Muscle layer of duodenum (tissue), 2 donors: ENCODE results near the gene PHACTR1.

Experiments used
- H3K27ac ChIP-seq: one replicate; pipeline ENCODE4 v1.7.0; 2013; ENCODE audit warnings: mild to moderate bottlenecking, low read length
- H3K27me3 ChIP-seq: one replicate; pipeline ENCODE4 v1.7.0; 2013; ENCODE audit warnings: low read depth, mild to moderate bottlenecking, control low read depth, low read length
- H3K36me3 ChIP-seq, 2 donors: one replicate each; pipeline ENCODE4 v1.7.0; 2013; ENCODE audit warnings: low read length in 2 of 2, control low read depth in 1 of 2, mild to moderate bottlenecking in 1 of 2; ENCODE audit not compliant: insufficient read depth in 2 of 2, control insufficient read depth in 1 of 2
- H3K4me1 ChIP-seq, 2 donors: one replicate each; pipeline ENCODE4 v1.7.0; 2013; ENCODE audit warnings: low read length in 2 of 2, mild to moderate bottlenecking in 2 of 2, control low read depth in 1 of 2, moderate library complexity in 1 of 2; ENCODE audit not compliant: insufficient read depth in 2 of 2, control insufficient read depth in 1 of 2
- H3K4me3 ChIP-seq, 2 donors: one replicate each; pipeline ENCODE4 v1.7.0; 2013; ENCODE audit warnings: low read length in 2 of 2, low read depth in 1 of 2, mild to moderate bottlenecking in 1 of 2
- H3K9me3 ChIP-seq, 2 donors: one replicate each; pipeline ENCODE4 v1.7.0; 2013; ENCODE audit warnings: low read length in 2 of 2, control low read depth in 1 of 2, mild to moderate bottlenecking in 1 of 2; ENCODE audit not compliant: control insufficient read depth in 1 of 2
- donor health status: healthy.

PHACTR1 gene

DNA sequence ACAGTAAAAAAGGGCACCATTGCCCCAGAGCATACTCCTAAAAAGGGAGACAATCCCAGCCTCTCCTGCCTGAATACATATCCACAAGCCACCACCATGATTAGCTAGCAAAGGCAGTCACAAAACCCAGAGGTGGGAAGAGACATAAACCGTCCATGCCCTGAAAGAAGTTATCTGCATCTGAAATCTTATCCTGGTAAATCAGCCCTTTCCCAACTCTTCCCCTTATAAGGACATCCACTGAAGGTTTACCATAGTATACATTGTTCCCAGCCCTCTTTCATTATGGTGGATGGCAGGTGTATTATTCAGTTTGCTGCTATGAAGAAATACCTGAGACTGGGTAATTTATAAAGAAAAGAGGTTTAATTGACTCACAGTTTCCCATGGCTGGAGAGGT is 516.5 kb downstream of the PHACTR1 start:
- Histone ChIP-seq H3K4me3 (no peak overlapping the region), H3K27me3 (no peaks in the 10 kb centered on the region), H3K36me3 (peaks cover 0 to 4% of the 10 kb centered on the region in 2 donors), H3K27ac (no peak overlapping the region), H3K4me1 (no peaks in the 10 kb centered on the region), H3K9me3 (no peaks in the 10 kb centered on the region)

DNA sequence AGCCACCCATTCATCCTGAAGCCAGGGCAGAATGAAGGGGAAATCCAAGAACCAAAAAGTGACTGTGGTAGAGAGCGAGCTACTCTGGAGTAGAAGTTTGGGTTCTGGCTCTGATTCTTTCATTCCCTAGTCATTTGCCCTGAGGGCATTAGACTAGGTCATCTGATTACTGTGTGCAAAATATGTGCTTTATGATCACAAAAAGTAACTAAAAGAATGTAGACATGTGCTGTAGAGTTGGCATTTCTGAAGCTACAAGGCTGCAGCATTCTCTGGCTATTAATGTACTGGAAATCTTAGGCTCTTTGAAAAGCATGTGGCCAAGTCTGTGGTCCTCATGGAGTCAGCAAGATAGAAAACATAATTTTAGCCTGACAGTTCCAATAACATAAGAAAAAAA is 517.6 kb downstream of the PHACTR1 start:
- peaks cover 0 to 4% of the 10 kb centered on the region in 2 donors for H3K36me3 ChIP-seq
- no peaks in the 10 kb centered on the region for H3K9me3 ChIP-seq
- no peak overlapping the region for H3K4me3 ChIP-seq
- H3K4me1 ChIP-seq: no peaks in the 10 kb centered on the region
- H3K27ac ChIP-seq: no peak overlapping the region
- no peaks in the 10 kb centered on the region for H3K27me3 ChIP-seq

DNA sequence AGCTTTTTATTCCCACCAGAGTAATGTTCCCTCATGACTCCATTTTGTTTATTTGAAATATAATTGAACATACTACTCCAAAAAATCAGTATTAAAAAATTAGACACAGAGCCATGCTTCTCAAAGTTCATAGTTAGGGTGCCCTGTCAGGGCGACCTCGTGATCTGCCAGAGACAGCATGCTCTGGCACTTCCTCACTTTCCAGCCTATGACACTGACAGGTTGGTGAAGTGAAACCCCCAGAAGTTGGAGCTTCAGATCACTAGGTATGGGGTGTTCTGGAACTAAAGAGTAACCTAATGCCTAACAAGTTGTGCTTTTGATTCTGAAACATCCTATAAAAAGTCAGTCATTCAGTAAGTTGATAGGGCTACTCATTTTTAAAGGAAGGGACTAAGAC is 518.8 kb downstream of the PHACTR1 start:
- Histone ChIP-seq H3K4me1 (no peaks in the 10 kb centered on the region), H3K36me3 (peaks cover 0 to 4% of the 10 kb centered on the region in 2 donors), H3K9me3 (no peaks in the 10 kb centered on the region), H3K27ac (no peak overlapping the region), H3K27me3 (no peaks in the 10 kb centered on the region), H3K4me3 (no peak overlapping the region)

DNA sequence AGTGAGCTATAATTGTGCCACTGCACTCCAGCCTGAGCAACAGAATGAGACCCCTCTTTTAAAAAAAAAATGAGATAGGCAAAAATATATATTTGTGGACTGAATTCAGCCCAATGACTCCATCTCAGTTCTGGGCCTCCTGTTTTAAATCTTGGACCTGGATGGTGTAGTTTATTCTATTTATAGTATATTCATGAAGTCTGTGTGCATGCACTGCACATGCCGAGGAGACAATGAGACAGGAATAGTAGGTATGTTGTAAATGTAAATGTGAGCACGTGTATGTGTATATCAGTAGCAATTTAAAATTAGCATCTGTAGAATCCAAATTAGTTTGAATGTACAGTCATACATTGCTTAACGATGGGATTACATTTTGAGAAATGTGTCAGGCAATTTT is 520.8 kb downstream of the PHACTR1 start:
- no peaks in the 10 kb centered on the region for H3K27me3 ChIP-seq
- no peak overlapping the region for H3K27ac ChIP-seq
- H3K9me3 ChIP-seq: no peaks in the 10 kb centered on the region
- H3K4me1 ChIP-seq: no peaks in the 10 kb centered on the region
- no peak overlapping the region for H3K4me3 ChIP-seq
- peaks cover 0 to 4% of the 10 kb centered on the region in 2 donors for H3K36me3 ChIP-seq

DNA sequence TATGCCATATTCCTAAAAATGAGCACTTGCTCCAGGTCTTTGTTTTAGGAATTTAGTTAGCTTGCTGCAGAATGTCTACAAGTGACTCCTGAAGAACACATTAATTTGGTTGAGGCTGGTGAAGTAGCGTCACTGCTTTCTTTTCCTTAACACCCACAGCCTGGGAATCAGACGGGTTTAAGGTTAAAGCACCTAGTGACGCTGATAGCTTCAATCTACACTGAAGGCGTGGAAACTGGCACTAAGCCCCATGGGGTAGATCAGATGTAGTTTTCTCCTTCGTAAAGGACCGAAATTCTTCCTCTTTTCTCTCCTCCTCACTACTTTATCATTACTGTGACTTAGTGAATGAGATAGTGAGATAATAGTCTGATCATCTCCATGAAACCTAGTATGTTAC is 521.5 kb downstream of the PHACTR1 start:
- Histone ChIP-seq H3K4me1 (no peaks in the 10 kb centered on the region), H3K36me3 (peaks cover 0 to under 1% of the 10 kb centered on the region in 2 donors), H3K4me3 (no peak overlapping the region), H3K27me3 (no peaks in the 10 kb centered on the region), H3K9me3 (no peaks in the 10 kb centered on the region), H3K27ac (no peak overlapping the region)

DNA sequence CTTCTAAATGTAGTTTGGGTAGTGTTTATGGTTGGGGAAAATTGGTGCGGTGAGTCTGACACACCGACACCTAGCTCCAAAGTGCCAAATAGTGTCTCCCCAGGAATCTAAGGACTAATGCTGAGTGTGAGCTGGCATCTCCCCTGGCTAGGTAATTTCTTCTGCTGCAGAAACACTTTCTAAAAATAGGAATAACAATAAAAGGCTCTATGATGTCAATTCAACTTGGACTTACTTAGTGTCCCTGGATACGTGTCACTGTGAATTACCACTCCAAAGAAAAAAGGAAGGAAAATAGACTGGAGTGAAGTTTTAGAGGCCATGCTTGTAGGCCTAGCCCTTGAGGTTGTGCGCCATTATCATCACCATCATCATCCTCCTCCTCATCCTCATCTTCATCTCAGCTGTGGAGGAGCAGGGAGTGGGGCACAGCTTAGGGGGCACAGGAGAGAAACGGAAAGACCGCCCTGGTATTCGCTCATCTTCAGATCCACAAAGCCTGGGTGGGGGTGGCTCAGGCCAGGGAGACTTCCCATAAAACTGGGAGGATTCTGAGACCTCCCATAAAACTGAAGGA is 522.2 kb downstream of the PHACTR1 start:
- Histone ChIP-seq H3K36me3 (no peaks in the 10 kb centered on the region), H3K4me1 (no peaks in the 10 kb centered on the region), H3K9me3 (no peaks in the 10 kb centered on the region), H3K4me3 (no peak overlapping the region), H3K27ac (no peak overlapping the region), H3K27me3 (no peaks in the 10 kb centered on the region)

DNA sequence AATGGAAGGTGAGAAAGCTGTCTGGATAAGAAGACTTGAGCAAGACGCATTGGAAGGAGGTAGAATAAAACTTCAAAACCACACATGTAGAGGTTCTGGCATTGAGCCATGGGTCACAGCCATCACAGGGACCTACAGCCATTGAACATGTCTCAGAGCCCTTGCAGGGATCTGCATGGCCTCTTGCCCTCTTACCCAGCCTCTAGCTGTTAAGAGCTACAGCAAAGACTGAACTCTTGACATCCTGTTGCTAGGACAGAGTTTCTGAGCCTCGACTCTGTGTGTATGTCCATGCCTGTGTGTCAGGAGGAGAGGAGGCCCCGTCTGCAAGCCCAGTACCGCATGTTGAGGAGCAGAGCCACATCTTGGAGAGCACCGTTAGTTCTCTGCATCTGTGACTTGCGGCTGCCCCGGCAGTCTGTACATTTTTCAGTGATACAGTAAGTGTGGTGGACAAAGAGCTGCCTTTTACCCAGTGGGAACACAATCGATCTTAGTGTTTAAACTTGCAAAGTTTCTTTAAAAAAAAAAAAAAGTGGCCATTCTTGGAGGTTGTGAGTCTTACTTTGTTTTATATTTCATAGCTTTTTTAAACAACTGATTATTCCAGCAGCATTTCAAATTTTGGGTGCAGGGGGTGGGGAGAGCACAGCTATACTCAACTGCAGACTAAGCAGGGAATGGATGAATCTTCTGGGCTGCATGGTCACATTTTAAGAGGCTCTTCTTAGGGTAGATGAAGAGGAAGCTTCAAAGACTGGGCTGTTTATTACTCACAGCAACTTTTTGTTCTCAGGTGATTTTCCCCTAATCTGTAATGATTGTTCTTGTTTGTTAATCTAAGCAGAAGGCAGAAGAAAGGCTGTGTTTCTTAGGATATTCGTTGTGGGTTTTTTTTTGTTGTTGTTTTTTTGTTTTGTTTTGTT is 523.2 kb downstream of the PHACTR1 start:
- Histone ChIP-seq H3K9me3 (no peaks in the 10 kb centered on the region), H3K4me3 (no peak overlapping the region), H3K36me3 (no peaks in the 10 kb centered on the region), H3K27me3 (no peaks in the 10 kb centered on the region), H3K4me1 (no peaks in the 10 kb centered on the region), H3K27ac (no peak overlapping the region)

DNA sequence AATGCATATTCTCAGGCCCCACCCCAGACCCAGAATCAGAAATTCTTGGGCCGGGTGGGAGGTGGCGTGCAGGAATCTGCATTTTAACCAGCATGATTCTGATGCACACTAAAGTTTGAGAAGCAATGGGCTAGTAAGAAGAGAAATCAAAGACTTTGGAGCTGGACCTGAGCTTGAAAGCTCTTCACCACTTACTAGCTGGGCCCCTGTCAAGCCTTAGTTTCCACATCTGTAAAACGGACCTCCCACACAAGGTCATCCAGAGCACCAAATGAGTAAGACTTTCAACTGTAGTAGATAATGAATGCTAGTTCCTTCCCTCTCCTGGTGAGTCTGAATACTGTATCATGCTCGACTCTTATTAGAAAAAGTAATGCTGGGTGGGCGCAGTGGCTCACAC is 524.8 kb downstream of the PHACTR1 start:
- Histone ChIP-seq H3K27me3 (no peaks in the 10 kb centered on the region), H3K36me3 (no peaks in the 10 kb centered on the region), H3K4me1 (no peaks in the 10 kb centered on the region), H3K4me3 (no peak overlapping the region), H3K27ac (no peak overlapping the region), H3K9me3 (no peaks in the 10 kb centered on the region)

DNA sequence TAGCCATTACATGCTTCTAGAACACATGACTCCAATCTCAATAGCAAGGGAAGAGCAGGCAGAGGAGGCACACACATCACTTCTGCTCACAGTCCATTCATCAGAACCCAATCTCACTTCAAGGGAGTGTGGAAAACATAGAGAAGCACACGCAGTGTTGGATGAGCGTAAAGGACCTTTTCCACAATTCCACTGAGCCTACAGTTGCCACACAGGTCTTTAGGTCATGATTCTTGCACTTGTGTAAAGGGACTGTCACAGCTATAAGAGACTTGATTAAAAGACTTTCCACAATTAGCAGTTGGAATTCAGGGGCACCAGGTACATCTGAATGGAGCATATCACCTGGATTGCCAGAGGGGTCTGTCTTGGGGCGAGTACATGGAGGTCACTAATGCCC is 525.6 kb downstream of the PHACTR1 start:
- Histone ChIP-seq H3K4me1 (no peaks in the 10 kb centered on the region), H3K27me3 (no peaks in the 10 kb centered on the region), H3K4me3 (no peak overlapping the region), H3K27ac (no peak overlapping the region), H3K36me3 (no peaks in the 10 kb centered on the region), H3K9me3 (no peaks in the 10 kb centered on the region)

DNA sequence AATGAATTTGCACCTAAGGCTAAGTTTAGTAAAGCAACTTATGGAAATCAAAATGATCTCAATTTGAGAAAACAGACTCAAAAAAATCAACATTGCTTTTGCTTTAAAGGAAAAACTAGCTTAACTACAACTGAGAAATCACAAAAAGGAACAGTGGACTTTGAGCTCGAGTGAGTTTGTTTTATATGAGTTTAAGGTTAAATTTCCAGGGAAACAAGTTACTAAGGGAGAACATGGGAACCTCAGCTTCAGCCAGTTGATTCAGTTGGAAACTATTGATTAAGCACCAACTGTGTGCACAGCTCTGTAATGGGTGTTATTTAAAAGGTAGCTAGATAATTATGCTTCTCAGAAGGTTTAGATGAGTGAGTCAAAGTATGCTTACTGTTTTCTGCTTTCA is 526.0 kb downstream of the PHACTR1 start:
- H3K27ac ChIP-seq: no peak overlapping the region
- H3K4me3 ChIP-seq: no peak overlapping the region
- no peaks in the 10 kb centered on the region for H3K9me3 ChIP-seq
- no peaks in the 10 kb centered on the region for H3K36me3 ChIP-seq
- H3K27me3 ChIP-seq: no peaks in the 10 kb centered on the region
- H3K4me1 ChIP-seq: no peaks in the 10 kb centered on the region

DNA sequence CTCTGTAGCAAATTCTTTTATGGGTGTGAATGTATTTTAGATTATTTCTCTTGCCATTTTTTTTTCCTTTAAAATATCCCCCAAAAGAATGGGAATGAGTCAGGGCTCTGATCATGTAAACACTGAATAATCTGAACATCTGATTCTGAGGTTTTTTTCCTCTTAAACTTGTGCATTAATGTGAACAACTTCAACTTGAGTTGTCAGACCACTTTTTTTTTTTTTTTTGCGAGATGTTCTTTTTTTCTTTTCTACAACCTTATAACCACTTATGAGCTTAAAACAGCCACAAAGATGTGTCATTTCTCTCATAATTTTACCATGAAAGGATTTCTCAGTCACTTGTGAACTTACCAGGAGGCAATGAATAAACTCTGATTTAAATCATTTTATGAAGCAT is 526.5 kb downstream of the PHACTR1 start:
- no peak overlapping the region for H3K4me3 ChIP-seq
- no peaks in the 10 kb centered on the region for H3K9me3 ChIP-seq
- H3K36me3 ChIP-seq: no peaks in the 10 kb centered on the region
- H3K27ac ChIP-seq: no peak overlapping the region
- no peaks in the 10 kb centered on the region for H3K4me1 ChIP-seq
- H3K27me3 ChIP-seq: no peaks in the 10 kb centered on the region
